ENCODE results near the gene MRPL43. TPM values are rescaled to one million over a fixed set of nuclear protein-coding genes. Genes with fewer than 3 reads are reported as not detected.

The MRPL43 gene
- total and polyA plus RNA-seq, 2 donors (not counting 3 experiments of a cell fraction or from before 2014, with no cell fraction given) = 75.0 to 144 TPM

GRCh38 chr10:101018118-101018599 lies 30.9 kb upstream of the MRPL43 start:
- intact Hi-C loops (cut with micrococcal nuclease) (loop anchor here (2.0 to 10.0 kb wide), 2 partner anchors 15 to 103 kb away; partner anchors contain the start of gene SLF2), dilution Hi-C loops (cut with MboI; ENCODE audit: extremely low pct_ligation_motif_present, low sequenced_read_pairs) (no loop called here)
- peaks cover 5% of the 10 kb centered on the region for H3K4me1 ChIP-seq (ENCODE audit: control insufficient read depth, extremely low read depth, insufficient read depth, low read length)
- no peak overlapping the region for H3K4me3 ChIP-seq (replicated peaks in 1 of 3; ENCODE audit: insufficient read depth in 1 of 3, low read depth in 1 of 3, low read length in 3 of 3)
- H3K79me2 ChIP-seq (ENCODE audit: control insufficient read depth, insufficient read depth, low read length) = no peaks in the 10 kb centered on the region
- H3K36me3 ChIP-seq (ENCODE audit: control insufficient read depth in 2 of 2, extremely low read depth in 1 of 2, insufficient read depth in 2 of 2, low read length in 2 of 2) = no peaks in the 10 kb centered on the region
- ChIA-PET CTCF (interaction anchor here (1.1 to 7.3 kb wide), 13 partner anchors 12 to 124 kb away, joined by 4 to 254 read pairs (median 14); partner anchors contain the start of genes KAZALD1, LZTS2, PDZD7 and SEMA4G), POLR2A (interaction anchor here (0.7 kb wide), 1 partner anchor 18 kb away, joined by 3 read pairs; no protein-coding TSS in a partner anchor)
- H3K4me2 ChIP-seq (ENCODE audit: insufficient read depth, low read length) = no peak overlapping the region
- no peaks in the 10 kb centered on the region for H3K9me3 ChIP-seq (replicated peaks; ENCODE audit: control insufficient read depth, insufficient read depth, low read length)
- no peaks in the 10 kb centered on the region for H3K27me3 ChIP-seq (ENCODE audit: control insufficient read depth in 2 of 2, insufficient read depth in 2 of 2, low read length in 2 of 2)
- no peak overlapping the region for H3K27ac ChIP-seq (ENCODE audit: insufficient read depth, low read depth, low read length)
- no peak for TF ChIP-seq GATA2 (IDR thresholded peaks at IDR 0.05; ENCODE audit: insufficient read depth, insufficient read length, low read depth, low read length)
- TF ChIP-seq MYC (IDR thresholded peaks at IDR 0.05; ENCODE audit: low read depth, low read length) = no peak
- TF ChIP-seq EZH2 (IDR thresholded peaks at IDR 0.05; ENCODE audit: borderline replicate concordance, low read depth, low read length, severe bottlenecking) = no peak
- TF ChIP-seq POLR2AphosphoS5 (IDR thresholded peaks at IDR 0.05; ENCODE audit: insufficient read depth, low read depth, low read length) = no peak
- TF ChIP-seq, protein P1, sequence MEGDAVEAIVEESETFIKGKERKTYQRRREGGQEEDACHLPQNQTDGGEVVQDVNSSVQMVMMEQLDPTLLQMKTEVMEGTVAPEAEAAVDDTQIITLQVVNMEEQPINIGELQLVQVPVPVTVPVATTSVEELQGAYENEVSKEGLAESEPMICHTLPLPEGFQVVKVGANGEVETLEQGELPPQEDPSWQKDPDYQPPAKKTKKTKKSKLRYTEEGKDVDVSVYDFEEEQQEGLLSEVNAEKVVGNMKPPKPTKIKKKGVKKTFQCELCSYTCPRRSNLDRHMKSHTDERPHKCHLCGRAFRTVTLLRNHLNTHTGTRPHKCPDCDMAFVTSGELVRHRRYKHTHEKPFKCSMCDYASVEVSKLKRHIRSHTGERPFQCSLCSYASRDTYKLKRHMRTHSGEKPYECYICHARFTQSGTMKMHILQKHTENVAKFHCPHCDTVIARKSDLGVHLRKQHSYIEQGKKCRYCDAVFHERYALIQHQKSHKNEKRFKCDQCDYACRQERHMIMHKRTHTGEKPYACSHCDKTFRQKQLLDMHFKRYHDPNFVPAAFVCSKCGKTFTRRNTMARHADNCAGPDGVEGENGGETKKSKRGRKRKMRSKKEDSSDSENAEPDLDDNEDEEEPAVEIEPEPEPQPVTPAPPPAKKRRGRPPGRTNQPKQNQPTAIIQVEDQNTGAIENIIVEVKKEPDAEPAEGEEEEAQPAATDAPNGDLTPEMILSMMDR (IDR thresholded peaks at IDR 0.05; ENCODE audit: extremely low read depth in 1 of 2, insufficient read depth in 1 of 2, low read depth in 1 of 2, low read length in 2 of 2) = no peak
- TF ChIP-seq FOS (IDR thresholded peaks at IDR 0.05; ENCODE audit: borderline replicate concordance, insufficient read depth, low read length) = no peak
- no peak for TF ChIP-seq JUN (IDR thresholded peaks at IDR 0.05; ENCODE audit: borderline replicate concordance, insufficient read depth, insufficient read length, low read depth)
- no peak for TF ChIP-seq POLR2A (IDR thresholded peaks at IDR 0.05; ENCODE audit: low read depth, low read length)
- no peak for TF ChIP-seq MAX (IDR thresholded peaks at IDR 0.05; ENCODE audit: insufficient read depth, insufficient read length)
- H3K9ac ChIP-seq (replicated peaks; ENCODE audit: extremely low read depth, insufficient read depth, low read length) = no peak overlapping the region
- no peaks in the 10 kb centered on the region for H3K9me1 ChIP-seq (replicated peaks; ENCODE audit: control insufficient read depth, extremely low read depth, insufficient read depth, low read length)
- no TSS peak for BruUV-seq (replicated peaks)
- no peak overlapping the region for H2AFZ ChIP-seq (ENCODE audit: low read depth, low read length)
- DNase-seq (ENCODE audit: low read depth, low spot score) (no peak), FAIRE-seq (no peak)
- H4K20me1 ChIP-seq (replicated peaks; ENCODE audit: control insufficient read depth, extremely low read depth, insufficient read depth, low read length) = no peaks in the 10 kb centered on the region
